Keratinocyte (primary cell): ENCODE measurements around the gene TNPO1. TPM values are rescaled to one million over a fixed set of nuclear protein-coding genes. Genes with fewer than 3 reads are reported as not detected.

ENCODE experiments used
- DNase-seq: peaks from one replicate; pipeline ENCODE4 v3.0.0-alpha.2; 2011; ENCODE audit warnings: low read depth, missing footprints, low spot score
- FAIRE-seq: peaks from 2 replicates; lab custom pipeline; 2011; peaks lifted over from hg19 to GRCh38; lab: Jason Lieb, UNC
- H2AFZ ChIP-seq: 2 replicates; pipeline ENCODE4 v1.6.0; 2012; ENCODE audit warnings: low read length, control low read depth, inconsistent platforms; ENCODE audit not compliant: control insufficient read depth
- H3K27ac ChIP-seq: 2 replicates; pipeline ENCODE4 v1.5.1; 2011; ENCODE audit warnings: low read length; ENCODE audit not compliant: control insufficient read depth, insufficient read depth
- H3K27me3 ChIP-seq: 3 replicates; pipeline ENCODE4 v1.6.0; 2011; ENCODE audit warnings: low read length; ENCODE audit not compliant: control insufficient read depth, insufficient read depth; ENCODE audit errors: extremely low read depth
- H3K36me3 ChIP-seq, 2 experiments: 2 replicates in 1 of 2; 3 replicates in 1 of 2; pipeline ENCODE4 v1.5.1; 2011; ENCODE audit warnings: low read length in 2 of 2, mild to moderate bottlenecking in 1 of 2; ENCODE audit not compliant: control insufficient read depth in 2 of 2, insufficient read depth in 2 of 2; ENCODE audit errors: extremely low read depth in 1 of 2
- H3K4me1 ChIP-seq: 3 replicates; pipeline ENCODE4 v1.5.1; 2011; ENCODE audit warnings: low read length; ENCODE audit not compliant: control insufficient read depth, insufficient read depth; ENCODE audit errors: extremely low read depth
- H3K4me2 ChIP-seq: 3 replicates; pipeline ENCODE4 v1.6.0; 2011; ENCODE audit warnings: low read depth, low read length; ENCODE audit not compliant: control insufficient read depth, insufficient read depth; ENCODE audit errors: extremely low read depth
- H3K4me3 ChIP-seq, 3 experiments: fragments of 200-600 bp in 1 of 3; sonication (generic) in 1 of 3; 2 replicates in 2 of 3; 3 replicates in 1 of 3; pipeline ENCODE4 v1.5.1; 2011 to 2016; ENCODE audit warnings: low read length in 3 of 3, mild to moderate bottlenecking in 3 of 3, control low read depth in 2 of 3, inconsistent platforms in 1 of 3, low read depth in 1 of 3, mixed read lengths in 1 of 3, mixed run types in 1 of 3, moderate library complexity in 1 of 3; ENCODE audit not compliant: control insufficient read depth in 2 of 3, insufficient read depth in 2 of 3; ENCODE audit errors: extremely low read depth in 1 of 3
- H3K79me2 ChIP-seq: 2 replicates; pipeline ENCODE4 v1.6.0; 2012; ENCODE audit warnings: low read length; ENCODE audit not compliant: control insufficient read depth, insufficient read depth
- H3K9ac ChIP-seq: 3 replicates; pipeline ENCODE4 v1.6.0; 2011; ENCODE audit warnings: low read length; ENCODE audit not compliant: control insufficient read depth, insufficient read depth; ENCODE audit errors: extremely low read depth
- H3K9me1 ChIP-seq: 3 replicates; pipeline ENCODE4 v1.6.0; 2011; ENCODE audit warnings: low read length; ENCODE audit not compliant: control insufficient read depth, insufficient read depth; ENCODE audit errors: extremely low read depth
- H3K9me3 ChIP-seq: 2 replicates; pipeline ENCODE4 v1.5.1; 2012; ENCODE audit warnings: low read depth, low read length; ENCODE audit not compliant: control insufficient read depth
- H4K20me1 ChIP-seq: 3 replicates; pipeline ENCODE4 v1.6.0; 2011; ENCODE audit warnings: low read length; ENCODE audit not compliant: control insufficient read depth, insufficient read depth; ENCODE audit errors: extremely low read depth
- EZH2 ChIP-seq: IDR thresholded peaks from one replicate; pipeline ENCODE4 v1.6.1; 2012; ENCODE audit warnings: inconsistent platforms, mild to moderate bottlenecking, low read length, moderate library complexity
- dilution Hi-C: fragments of 300-500 bp; cut with MboI; formaldehyde crosslinking; loops from one replicate; pipeline ENCODE4 v1.7.0; 2020; ENCODE audit warnings: low sequenced_read_pairs; ENCODE audit not compliant: extremely low pct_ligation_motif_present
- polyA plus RNA-seq, 5 experiments: library from polyadenylated mRNA; depleted of rRNA in 3 of 5; stranded (reverse) in 3 of 5; stranded (forward) in 1 of 5; unstranded in 1 of 5; fragments of >200 nt; gene quantifications; 1 replicate in 1 of 5; 2 replicates in 3 of 5; 3 replicates in 1 of 5; pipeline versions ENCODE4 v1.2.1 to v1.2.3, GENCODE V29; 2011 to 2012; ENCODE audit warnings: missing spikeins in 2 of 5, low read depth in 1 of 5, low replicate concordance in 1 of 5
- TF ChIP-seq, protein P1 (sequence below), 3 experiments: IDR thresholded peaks in 1 of 3; conservative IDR thresholded peaks in 1 of 3; optimal IDR thresholded peaks in 1 of 3; 2 replicates in 2 of 3; 3 replicates in 1 of 3; pipeline versions ENCODE3 to v1.5.1; 2011; ENCODE audit warnings: low read length in 3 of 3, mild to moderate bottlenecking in 3 of 3, moderate library complexity in 2 of 3, control low read depth in 1 of 3, inconsistent platforms in 1 of 3; ENCODE audit not compliant: insufficient read depth in 2 of 3; ENCODE audit errors: extremely low read depth in 1 of 3

The TNPO1 gene
- polyA plus RNA-seq, 1 donor (not counting 4 experiments of a cell fraction or from before 2014, with no cell fraction given), result 123 TPM

DNA sequence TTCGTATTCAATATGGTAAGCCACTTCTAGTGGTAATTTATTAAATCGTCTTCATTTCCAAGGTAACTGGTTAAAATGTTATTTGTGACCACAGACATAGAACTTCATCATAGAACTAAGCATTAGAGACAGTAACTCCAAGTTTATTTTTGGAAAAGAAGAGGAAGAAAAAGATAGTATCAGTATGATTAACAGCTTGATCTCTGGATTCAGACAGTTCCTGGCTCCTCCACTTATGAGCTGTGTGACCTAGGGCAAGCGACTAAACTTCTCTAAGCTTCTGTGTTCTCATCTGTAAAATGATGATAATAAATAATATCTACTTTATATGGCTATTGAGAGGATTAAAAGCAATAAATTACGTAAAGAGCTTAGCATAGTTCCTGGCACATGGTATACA lies 29.8 kb upstream of the TNPO1 start:
- Histone ChIP-seq H2AFZ (no peak overlapping the region), H3K27ac (no peak overlapping the region), H3K79me2 (no peaks in the 10 kb centered on the region), H3K4me2 (no peak overlapping the region), H3K9ac (no peak overlapping the region), H3K9me1 (no peaks in the 10 kb centered on the region), H3K4me3 (no peak overlapping the region), H4K20me1 (no peaks in the 10 kb centered on the region), H3K27me3 (no peaks in the 10 kb centered on the region), H3K9me3 (no peaks in the 10 kb centered on the region), H3K4me1 (peaks cover 20% of the 10 kb centered on the region), H3K36me3 (no peaks in the 10 kb centered on the region)
- no peak for FAIRE-seq
- dilution Hi-C loops, result no loop called here
- TF ChIP-seq, protein P1, sequence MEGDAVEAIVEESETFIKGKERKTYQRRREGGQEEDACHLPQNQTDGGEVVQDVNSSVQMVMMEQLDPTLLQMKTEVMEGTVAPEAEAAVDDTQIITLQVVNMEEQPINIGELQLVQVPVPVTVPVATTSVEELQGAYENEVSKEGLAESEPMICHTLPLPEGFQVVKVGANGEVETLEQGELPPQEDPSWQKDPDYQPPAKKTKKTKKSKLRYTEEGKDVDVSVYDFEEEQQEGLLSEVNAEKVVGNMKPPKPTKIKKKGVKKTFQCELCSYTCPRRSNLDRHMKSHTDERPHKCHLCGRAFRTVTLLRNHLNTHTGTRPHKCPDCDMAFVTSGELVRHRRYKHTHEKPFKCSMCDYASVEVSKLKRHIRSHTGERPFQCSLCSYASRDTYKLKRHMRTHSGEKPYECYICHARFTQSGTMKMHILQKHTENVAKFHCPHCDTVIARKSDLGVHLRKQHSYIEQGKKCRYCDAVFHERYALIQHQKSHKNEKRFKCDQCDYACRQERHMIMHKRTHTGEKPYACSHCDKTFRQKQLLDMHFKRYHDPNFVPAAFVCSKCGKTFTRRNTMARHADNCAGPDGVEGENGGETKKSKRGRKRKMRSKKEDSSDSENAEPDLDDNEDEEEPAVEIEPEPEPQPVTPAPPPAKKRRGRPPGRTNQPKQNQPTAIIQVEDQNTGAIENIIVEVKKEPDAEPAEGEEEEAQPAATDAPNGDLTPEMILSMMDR (optimal IDR thresholded peaks at IDR 0.05 in 1 of 3, IDR thresholded peaks at IDR 0.05 in 1 of 3, conservative IDR thresholded peaks at IDR 0.05 in 1 of 3; ENCODE audit: extremely low read depth in 1 of 3, insufficient read depth in 2 of 3, low read length in 3 of 3), result no peak
- TF ChIP-seq EZH2, result no peak
- no peak for DNase-seq

DNA sequence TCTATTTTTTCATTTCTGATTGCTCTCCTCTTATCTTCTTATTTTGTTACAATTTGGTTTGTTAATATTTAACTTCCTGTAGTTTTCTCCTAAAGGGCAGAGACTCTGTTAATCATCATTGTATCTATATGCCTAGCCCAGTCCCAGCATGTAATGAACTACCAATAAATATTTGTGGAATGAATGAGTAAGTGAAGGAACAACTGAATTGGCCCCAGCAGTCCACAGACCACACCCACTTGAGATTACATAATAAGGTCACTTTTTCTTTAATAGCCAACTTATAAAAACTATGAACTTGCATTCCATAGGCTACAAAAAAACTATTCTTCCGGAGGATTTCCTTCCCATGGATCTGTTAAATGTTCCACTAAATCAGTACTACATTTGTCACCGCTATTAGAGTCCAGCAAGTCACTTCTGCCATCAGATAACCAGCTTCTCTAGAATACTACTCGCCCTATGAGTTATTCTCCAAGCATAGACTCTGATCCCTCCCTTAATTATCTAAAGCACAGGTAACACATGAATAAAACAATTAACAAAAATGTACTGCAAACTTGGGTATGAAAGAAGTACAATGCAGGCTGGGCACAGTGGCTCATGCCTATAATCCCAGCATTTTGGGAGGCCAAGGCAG lies 27.5 kb upstream of the TNPO1 start:
- peak overlapping the region; percentile 74 for H3K27ac ChIP-seq
- H3K4me2 ChIP-seq, result peak overlapping the region; percentile 36
- no peaks in the 10 kb centered on the region for H3K27me3 ChIP-seq
- dilution Hi-C loops, result no loop called here
- H3K4me1 ChIP-seq, result peaks cover 20% of the 10 kb centered on the region
- no peak for TF ChIP-seq EZH2
- TF ChIP-seq, protein P1 (optimal IDR thresholded peaks at IDR 0.05 in 1 of 3, IDR thresholded peaks at IDR 0.05 in 1 of 3, conservative IDR thresholded peaks at IDR 0.05 in 1 of 3; ENCODE audit: extremely low read depth in 1 of 3, insufficient read depth in 2 of 3, low read length in 3 of 3), result no peak
- no peak overlapping the region for H3K9ac ChIP-seq
- FAIRE-seq (peak; percentile 78), DNase-seq (peak; percentile 41)
- no peaks in the 10 kb centered on the region for H3K9me1 ChIP-seq
- no peaks in the 10 kb centered on the region for H3K36me3 ChIP-seq
- no peak overlapping the region for H3K4me3 ChIP-seq
- no peaks in the 10 kb centered on the region for H3K79me2 ChIP-seq
- no peaks in the 10 kb centered on the region for H4K20me1 ChIP-seq
- no peaks in the 10 kb centered on the region for H3K9me3 ChIP-seq
- H2AFZ ChIP-seq, result peak overlapping the region; percentile 44
